GM19455 (cell line): ENCODE results near the gene INPP5E.

Source experiments
- ATAC-seq: cut with Tn5 transposase; IDR thresholded peaks from one replicate; pipeline ENCODE4 v1.9.1; 2021; ENCODE audit not compliant: unreplicated experiment

INPP5E gene

GRCh38 chr9:136451221-136451877 lies 11.7 kb upstream of the INPP5E start:
- ATAC-seq = no peak

- ATAC-seq = no peak
Observed at GRCh38 chr9:136448655-136449054, 9.0 kb upstream of the INPP5E start.

- no peak for ATAC-seq
Observed at GRCh38 chr9:136447173-136447778, 7.6 kb upstream of the INPP5E start.

- no peak for ATAC-seq
Observed at GRCh38 chr9:136445799-136446198, 6.2 kb upstream of the INPP5E start.

GRCh38 chr9:136444102-136444501 lies 4.5 kb upstream of the INPP5E start:
- no peak for ATAC-seq

- ATAC-seq = no peak
Observed at GRCh38 chr9:136443687-136444086, 4.0 kb upstream of the INPP5E start.

GRCh38 chr9:136443087-136443486 lies 3.4 kb upstream of the INPP5E start:
- no peak for ATAC-seq

- ATAC-seq = no peak
Observed at GRCh38 chr9:136442265-136442664, 2.6 kb upstream of the INPP5E start.

GRCh38 chr9:136441681-136442245 lies 2.1 kb upstream of the INPP5E start:
- ATAC-seq = no peak

- ATAC-seq = no peak
Observed at GRCh38 chr9:136441191-136441680, 1.6 kb upstream of the INPP5E start.

- peak; percentile 49 for ATAC-seq
Observed at GRCh38 chr9:136438548-136439480, 831 bp downstream of the INPP5E start.

GRCh38 chr9:136437839-136438547 lies 1.7 kb downstream of the INPP5E start:
- no peak for ATAC-seq

- no peak for ATAC-seq
Observed at GRCh38 chr9:136437430-136437829, 2.2 kb downstream of the INPP5E start.

GRCh38 chr9:136436055-136436634 lies 3.5 kb downstream of the INPP5E start:
- no peak for ATAC-seq

- ATAC-seq = no peak
Observed at GRCh38 chr9:136434580-136435169, 5.0 kb downstream of the INPP5E start.

- ATAC-seq = no peak
Observed at GRCh38 chr9:136433849-136434579, 5.6 kb downstream of the INPP5E start.

- no peak for ATAC-seq
Observed at GRCh38 chr9:136433043-136433715, 6.5 kb downstream of the INPP5E start.

GRCh38 chr9:136432591-136432990 lies 7.1 kb downstream of the INPP5E start:
- ATAC-seq = no peak
